ENCODE results near the gene TTC28. TPM values are rescaled to one million over a fixed set of nuclear protein-coding genes. Genes with fewer than 3 reads are reported as not detected.
"Not testable (repeated sequence)": the region's sequence is repeated elsewhere in the genome, so short reads cannot be mapped to it uniquely, and the experiment has no call there.

TTC28 gene
- total RNA-seq, 1 donor from 2014 or later, result 23.2 TPM

DNA sequence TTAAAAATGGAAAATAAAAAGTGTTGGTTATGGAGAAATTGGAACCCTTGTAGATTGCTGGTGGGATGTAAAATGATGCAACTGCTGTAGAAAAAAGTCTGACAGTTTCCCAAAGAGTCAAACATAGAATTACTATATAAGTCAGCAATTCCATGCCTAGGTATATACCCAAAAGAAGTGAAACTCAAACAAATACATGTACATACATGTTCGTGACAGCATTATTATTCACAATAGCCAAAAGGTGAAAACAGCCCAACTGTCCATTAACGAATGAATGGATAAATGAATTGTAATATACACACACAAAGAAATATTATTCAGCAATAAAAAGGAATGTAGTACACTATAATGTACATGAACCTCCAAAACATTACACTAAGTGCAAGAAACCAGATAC lies 116.0 kb downstream of the TTC28 start:
- TF ChIP-seq EZH2 (IDR thresholded peaks at IDR 0.05; ENCODE audit: insufficient read depth, low read length), result no peak
- TF ChIP-seq, protein P1, sequence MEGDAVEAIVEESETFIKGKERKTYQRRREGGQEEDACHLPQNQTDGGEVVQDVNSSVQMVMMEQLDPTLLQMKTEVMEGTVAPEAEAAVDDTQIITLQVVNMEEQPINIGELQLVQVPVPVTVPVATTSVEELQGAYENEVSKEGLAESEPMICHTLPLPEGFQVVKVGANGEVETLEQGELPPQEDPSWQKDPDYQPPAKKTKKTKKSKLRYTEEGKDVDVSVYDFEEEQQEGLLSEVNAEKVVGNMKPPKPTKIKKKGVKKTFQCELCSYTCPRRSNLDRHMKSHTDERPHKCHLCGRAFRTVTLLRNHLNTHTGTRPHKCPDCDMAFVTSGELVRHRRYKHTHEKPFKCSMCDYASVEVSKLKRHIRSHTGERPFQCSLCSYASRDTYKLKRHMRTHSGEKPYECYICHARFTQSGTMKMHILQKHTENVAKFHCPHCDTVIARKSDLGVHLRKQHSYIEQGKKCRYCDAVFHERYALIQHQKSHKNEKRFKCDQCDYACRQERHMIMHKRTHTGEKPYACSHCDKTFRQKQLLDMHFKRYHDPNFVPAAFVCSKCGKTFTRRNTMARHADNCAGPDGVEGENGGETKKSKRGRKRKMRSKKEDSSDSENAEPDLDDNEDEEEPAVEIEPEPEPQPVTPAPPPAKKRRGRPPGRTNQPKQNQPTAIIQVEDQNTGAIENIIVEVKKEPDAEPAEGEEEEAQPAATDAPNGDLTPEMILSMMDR (IDR thresholded peaks at IDR 0.05; ENCODE audit: insufficient read depth, low read depth, low read length), result no peak
- Mint-ChIP-seq H3K4me1 (ENCODE audit: low read depth, unreplicated experiment) (peaks cover 7% of the 10 kb centered on the region), H3K27ac (ENCODE audit: unreplicated experiment) (no peak overlapping the region), H3K9me3 (ENCODE audit: unreplicated experiment) (no peaks in the 10 kb centered on the region), H3K4me3 (ENCODE audit: unreplicated experiment) (no peak overlapping the region), H3K27me3 (ENCODE audit: low read depth, unreplicated experiment) (no peaks in the 10 kb centered on the region), H3K36me3 (ENCODE audit: low read depth, unreplicated experiment) (no peaks in the 10 kb centered on the region)
- H3K4me3 ChIP-seq (ENCODE audit: insufficient read depth, low read depth, low read length), result no peak overlapping the region
- H3K36me3 ChIP-seq (ENCODE audit: insufficient read depth, low read length), result no peaks in the 10 kb centered on the region
- H3K27me3 ChIP-seq (ENCODE audit: insufficient read depth, low read length), result no peaks in the 10 kb centered on the region
- H3K27ac ChIP-seq (ENCODE audit: low read depth, low read length), result no peak overlapping the region
- H2AFZ ChIP-seq (ENCODE audit: low read depth, low read length), result no peak overlapping the region
- no peak overlapping the region for H3K9ac ChIP-seq (ENCODE audit: low read length)
- H4K20me1 ChIP-seq (ENCODE audit: insufficient read depth, low read length), result no peaks in the 10 kb centered on the region
- H3K4me2 ChIP-seq (ENCODE audit: low read length), result no peak overlapping the region
- H3K79me2 ChIP-seq (ENCODE audit: insufficient read depth, low read length), result no peaks in the 10 kb centered on the region
- DNase-seq (ENCODE audit: low read depth), result no peak
- H3K9me3 ChIP-seq (ENCODE audit: insufficient read depth, low read depth, low read length), result no peaks in the 10 kb centered on the region
- FAIRE-seq, result peak; percentile 20
- peaks cover 8% of the 10 kb centered on the region for H3K4me1 ChIP-seq (ENCODE audit: insufficient read depth, low read length)

DNA sequence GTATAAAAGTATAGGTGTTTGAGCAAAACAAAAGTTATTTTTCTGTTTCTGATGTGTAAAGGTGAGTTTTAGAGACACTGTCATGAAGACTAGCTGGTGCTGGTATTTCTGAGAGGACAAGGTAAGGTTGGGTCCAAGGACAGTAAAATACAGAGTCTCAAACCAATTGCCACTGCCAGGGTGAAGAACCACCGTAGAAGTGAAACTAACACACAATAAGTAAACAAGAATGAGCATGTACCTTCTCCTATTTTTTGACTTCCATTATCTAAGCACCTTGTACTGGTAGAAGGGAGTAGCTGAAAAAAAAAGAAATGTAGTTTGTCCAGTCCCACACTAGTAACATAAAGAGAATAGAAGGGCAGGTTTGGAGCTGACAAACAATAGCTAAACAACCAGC lies 117.3 kb downstream of the TTC28 start:
- DNase-seq (ENCODE audit: low read depth) (no peak), FAIRE-seq (no peak)
- H3K4me3 ChIP-seq (ENCODE audit: insufficient read depth, low read depth, low read length), result no peak overlapping the region
- no peaks in the 10 kb centered on the region for H3K27me3 Mint-ChIP-seq (ENCODE audit: low read depth, unreplicated experiment)
- H3K27ac ChIP-seq (ENCODE audit: low read depth, low read length), result no peak overlapping the region
- no peaks in the 10 kb centered on the region for H3K36me3 Mint-ChIP-seq (ENCODE audit: low read depth, unreplicated experiment)
- no peak overlapping the region for H3K4me2 ChIP-seq (ENCODE audit: low read length)
- no peaks in the 10 kb centered on the region for H3K36me3 ChIP-seq (ENCODE audit: insufficient read depth, low read length)
- no peak overlapping the region for H3K4me3 Mint-ChIP-seq (ENCODE audit: unreplicated experiment)
- no peak overlapping the region for H2AFZ ChIP-seq (ENCODE audit: low read depth, low read length)
- no peaks in the 10 kb centered on the region for H4K20me1 ChIP-seq (ENCODE audit: insufficient read depth, low read length)
- H3K27me3 ChIP-seq (ENCODE audit: insufficient read depth, low read length), result no peaks in the 10 kb centered on the region
- TF ChIP-seq EZH2 (IDR thresholded peaks at IDR 0.05; ENCODE audit: insufficient read depth, low read length), result no peak
- TF ChIP-seq, protein P1 (IDR thresholded peaks at IDR 0.05; ENCODE audit: insufficient read depth, low read depth, low read length), result no peak
- H3K79me2 ChIP-seq (ENCODE audit: insufficient read depth, low read length), result no peaks in the 10 kb centered on the region
- no peak overlapping the region for H3K9ac ChIP-seq (ENCODE audit: low read length)
- no peak overlapping the region for H3K27ac Mint-ChIP-seq (ENCODE audit: unreplicated experiment)
- H3K4me1 ChIP-seq (ENCODE audit: insufficient read depth, low read length), result peaks cover 8% of the 10 kb centered on the region
- H3K4me1 Mint-ChIP-seq (ENCODE audit: low read depth, unreplicated experiment), result peaks cover 7% of the 10 kb centered on the region
- H3K9me3 ChIP-seq (ENCODE audit: insufficient read depth, low read depth, low read length), result no peaks in the 10 kb centered on the region
- no peaks in the 10 kb centered on the region for H3K9me3 Mint-ChIP-seq (ENCODE audit: unreplicated experiment)

GRCh38 chr22:28560743-28561101 lies 118.9 kb downstream of the TTC28 start:
- DNase-seq (ENCODE audit: low read depth); H3K27ac ChIP-seq (ENCODE audit: low read depth, low read length); H3K36me3 Mint-ChIP-seq (ENCODE audit: low read depth, unreplicated experiment); H3K27me3 ChIP-seq (ENCODE audit: insufficient read depth, low read length); H3K9ac ChIP-seq (ENCODE audit: low read length); H4K20me1 ChIP-seq (ENCODE audit: insufficient read depth, low read length); H3K79me2 ChIP-seq (ENCODE audit: insufficient read depth, low read length); H3K36me3 ChIP-seq (ENCODE audit: insufficient read depth, low read length); H3K4me2 ChIP-seq (ENCODE audit: low read length); H3K27ac Mint-ChIP-seq (ENCODE audit: unreplicated experiment); H3K9me3 Mint-ChIP-seq (ENCODE audit: unreplicated experiment); H3K4me1 ChIP-seq (ENCODE audit: insufficient read depth, low read length); FAIRE-seq; H3K4me1 Mint-ChIP-seq (ENCODE audit: low read depth, unreplicated experiment); H2AFZ ChIP-seq (ENCODE audit: low read depth, low read length); H3K27me3 Mint-ChIP-seq (ENCODE audit: low read depth, unreplicated experiment); H3K4me3 ChIP-seq (ENCODE audit: insufficient read depth, low read depth, low read length); H3K9me3 ChIP-seq (ENCODE audit: insufficient read depth, low read depth, low read length); H3K4me3 Mint-ChIP-seq (ENCODE audit: unreplicated experiment): not testable (repeated sequence)
